Glutamatergic neuron (in vitro differentiated cells): Measurements from ENCODE around the gene INPPL1. TPM values are rescaled to one million over a fixed set of nuclear protein-coding genes. Genes with fewer than 3 reads are reported as not detected.
"Not testable (repeated sequence)": the region's sequence is repeated elsewhere in the genome, so short reads cannot be mapped to it uniquely, and the experiment has no call there.

Experiments used
- DNase-seq: peaks from one replicate; pipeline ENCODE4 v3.0.0; 2022
- H3K27ac Mint-ChIP-seq: one replicate; pipeline ENCODE4 v1.8.0; 2020; ENCODE audit warnings: mild to moderate bottlenecking, mixed read lengths, inconsistent platforms; ENCODE audit not compliant: unreplicated experiment
- H3K27me3 Mint-ChIP-seq: one replicate; pipeline ENCODE4 v1.8.0; 2020; ENCODE audit warnings: mild to moderate bottlenecking, moderate library complexity, mixed read lengths, inconsistent platforms; ENCODE audit not compliant: unreplicated experiment
- H3K36me3 Mint-ChIP-seq: one replicate; pipeline ENCODE4 v1.8.0; 2020; ENCODE audit warnings: mild to moderate bottlenecking, mixed read lengths, inconsistent platforms; ENCODE audit not compliant: unreplicated experiment
- H3K4me1 Mint-ChIP-seq: one replicate; pipeline ENCODE4 v1.8.0; 2020; ENCODE audit warnings: mild to moderate bottlenecking, low read depth, mixed read lengths, inconsistent platforms; ENCODE audit not compliant: unreplicated experiment
- H3K4me3 Mint-ChIP-seq: one replicate; pipeline ENCODE4 v1.8.0; 2020; ENCODE audit warnings: mild to moderate bottlenecking, mixed read lengths, inconsistent platforms; ENCODE audit not compliant: unreplicated experiment
- H3K9me3 Mint-ChIP-seq: one replicate; pipeline ENCODE4 v1.8.0; 2020; ENCODE audit warnings: mild to moderate bottlenecking, moderate library complexity, mixed read lengths, inconsistent platforms; ENCODE audit not compliant: unreplicated experiment
- CTCF ChIP-seq: fragments of 200-600 bp; sonication (generic); IDR thresholded peaks from one replicate; pipeline ENCODE4 v1.5.0; 2021; ENCODE audit not compliant: partially characterized antibody, unreplicated experiment
- total RNA-seq: library from RNA; stranded (reverse); fragmentation: NEBNext Ultra II Directional; extraction: Animal tissue kit (Norgen Biotek cat#: 25700); gene quantifications from one replicate; pipeline ENCODE4 v1.2.1, GENCODE V29; 2021; ENCODE audit not compliant: unreplicated experiment

INPPL1 gene
- total RNA-seq, 1 donor from 2014 or later: 62.8 TPM

GRCh38 chr11:72265951-72266350 is 41.4 kb downstream of the INPPL1 start:
- Mint-ChIP-seq H3K4me1 (no peaks in the 10 kb centered on the region), H3K36me3 (peaks cover 3% of the 10 kb centered on the region), H3K27me3 (no peaks in the 10 kb centered on the region), H3K9me3 (no peaks in the 10 kb centered on the region), H3K27ac (no peak overlapping the region), H3K4me3 (no peak overlapping the region)
- TF ChIP-seq CTCF: no peak
- no peak for DNase-seq

GRCh38 chr11:72266960-72267359 is 42.4 kb downstream of the INPPL1 start:
- H3K27ac Mint-ChIP-seq, H3K27me3 Mint-ChIP-seq, H3K4me1 Mint-ChIP-seq, H3K36me3 Mint-ChIP-seq, H3K9me3 Mint-ChIP-seq, DNase-seq, H3K4me3 Mint-ChIP-seq: not testable (repeated sequence)

GRCh38 chr11:72267956-72268617 is 43.5 kb downstream of the INPPL1 start:
- Mint-ChIP-seq H3K9me3 (no peaks in the 10 kb centered on the region), H3K36me3 (peaks cover 3% of the 10 kb centered on the region), H3K4me1 (no peaks in the 10 kb centered on the region), H3K4me3 (no peak overlapping the region), H3K27me3 (no peaks in the 10 kb centered on the region), H3K27ac (no peak overlapping the region)
- no peak for DNase-seq
- TF ChIP-seq CTCF: no peak

- H3K27me3 Mint-ChIP-seq: no peaks in the 10 kb centered on the region
- H3K36me3 Mint-ChIP-seq: no peaks in the 10 kb centered on the region
- H3K4me1 Mint-ChIP-seq: no peaks in the 10 kb centered on the region
- no peak overlapping the region for H3K4me3 Mint-ChIP-seq
- no peaks in the 10 kb centered on the region for H3K9me3 Mint-ChIP-seq
- TF ChIP-seq CTCF: no peak
- H3K27ac Mint-ChIP-seq: no peak overlapping the region
- DNase-seq: no peak
These were observed 47.4 kb downstream of the INPPL1 start for GRCh38 chr11:72271980-72272379.

GRCh38 chr11:72274435-72274834 is 49.9 kb downstream of the INPPL1 start:
- no peak overlapping the region for H3K4me3 Mint-ChIP-seq
- H3K36me3 Mint-ChIP-seq: no peaks in the 10 kb centered on the region
- H3K27me3 Mint-ChIP-seq: no peaks in the 10 kb centered on the region
- H3K4me1 Mint-ChIP-seq: peaks cover under 1% of the 10 kb centered on the region
- no peak overlapping the region for H3K27ac Mint-ChIP-seq
- no peaks in the 10 kb centered on the region for H3K9me3 Mint-ChIP-seq
- no peak for DNase-seq
- TF ChIP-seq CTCF: no peak

- no peak for TF ChIP-seq CTCF
- Mint-ChIP-seq H3K9me3 (no peaks in the 10 kb centered on the region), H3K4me1 (peaks cover 3% of the 10 kb centered on the region), H3K27me3 (peaks cover 5% of the 10 kb centered on the region), H3K36me3 (no peaks in the 10 kb centered on the region), H3K27ac (no peak overlapping the region), H3K4me3 (no peak overlapping the region)
- no peak for DNase-seq
These were observed 54.3 kb downstream of the INPPL1 start for GRCh38 chr11:72278905-72279304.
